HG03442 (cell line): ENCODE results near the gene GULP1.

Experiments
- ATAC-seq: cut with Tn5 transposase; IDR thresholded peaks from one replicate; pipeline ENCODE4 v1.9.1; 2021; ENCODE audit warnings: mild to moderate bottlenecking, moderate library complexity; ENCODE audit not compliant: unreplicated experiment

GULP1 gene

DNA sequence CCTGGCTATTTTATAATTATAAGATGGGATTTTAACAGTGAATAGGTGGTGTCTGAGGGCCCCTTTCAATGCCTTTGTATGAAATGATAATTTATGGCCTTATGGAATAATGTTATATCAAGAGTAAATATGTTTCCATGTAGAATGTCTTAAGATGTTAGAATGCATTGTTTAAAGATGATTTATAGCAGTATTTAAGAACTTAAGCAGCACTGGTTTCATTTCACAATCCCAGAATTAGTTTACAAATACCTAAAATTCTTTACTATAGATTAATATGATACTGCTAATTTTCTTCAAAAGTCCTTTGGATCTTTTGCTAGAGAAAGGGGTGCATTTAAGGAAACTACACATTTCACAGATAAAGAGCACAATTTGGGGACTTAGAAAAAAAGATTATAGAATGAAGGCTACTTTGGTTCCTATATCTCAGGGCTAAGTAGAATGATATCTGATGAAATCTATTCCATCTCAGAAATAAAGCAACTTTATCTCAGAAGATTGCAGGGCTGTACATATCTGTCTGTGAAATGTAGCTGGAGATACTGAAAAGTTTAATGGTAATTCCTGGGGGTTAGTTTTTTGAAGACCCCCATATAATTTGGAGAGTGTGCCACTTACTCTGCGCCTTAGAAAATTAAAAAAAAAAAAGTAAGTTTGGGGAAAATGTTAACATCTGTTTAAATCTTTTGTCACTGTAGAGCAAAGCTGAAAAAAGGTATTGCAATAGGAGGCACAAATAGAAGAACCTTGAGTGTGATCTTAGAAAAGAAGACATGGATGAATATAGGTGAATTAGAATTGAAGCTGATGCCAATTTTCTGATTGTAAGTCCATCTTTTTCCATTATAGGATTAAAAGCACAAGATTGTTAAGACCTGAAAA is 123.4 kb downstream of the GULP1 start:
- no peak for ATAC-seq

DNA sequence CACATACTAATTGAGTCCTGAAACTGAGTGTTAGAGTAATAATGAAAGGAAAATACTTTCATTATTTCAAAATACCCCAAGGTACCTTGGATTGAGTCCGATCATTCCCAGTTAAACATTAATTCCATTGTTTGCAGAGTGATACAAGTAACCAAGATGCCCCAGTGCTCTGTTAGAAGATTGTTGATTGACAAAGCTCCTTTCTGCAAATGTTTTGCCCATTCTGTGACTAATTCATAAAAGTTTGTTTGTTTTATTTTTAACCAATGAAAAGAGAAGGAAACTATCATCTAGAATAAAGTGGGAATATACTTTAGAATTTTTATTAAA is 124.0 kb downstream of the GULP1 start:
- ATAC-seq, result no peak

DNA sequence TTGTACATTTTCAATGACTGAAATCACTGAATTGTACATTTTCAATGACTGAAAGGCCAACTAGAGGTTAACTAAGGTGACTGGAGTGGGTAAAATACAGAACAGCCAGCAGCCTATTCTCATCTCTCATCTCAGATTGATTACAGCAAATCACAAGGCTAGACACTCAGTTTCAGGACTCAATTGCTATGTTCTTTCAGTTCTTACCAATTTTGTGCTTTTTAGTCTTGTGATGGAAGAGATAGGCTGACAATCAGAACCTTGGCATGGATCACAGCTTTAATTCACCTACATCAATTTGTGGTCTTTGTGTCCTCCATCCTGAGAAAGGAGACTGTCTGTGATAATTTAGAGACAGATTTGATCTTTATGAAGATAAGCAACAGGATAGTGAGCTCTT is 124.7 kb downstream of the GULP1 start:
- no peak for ATAC-seq

DNA sequence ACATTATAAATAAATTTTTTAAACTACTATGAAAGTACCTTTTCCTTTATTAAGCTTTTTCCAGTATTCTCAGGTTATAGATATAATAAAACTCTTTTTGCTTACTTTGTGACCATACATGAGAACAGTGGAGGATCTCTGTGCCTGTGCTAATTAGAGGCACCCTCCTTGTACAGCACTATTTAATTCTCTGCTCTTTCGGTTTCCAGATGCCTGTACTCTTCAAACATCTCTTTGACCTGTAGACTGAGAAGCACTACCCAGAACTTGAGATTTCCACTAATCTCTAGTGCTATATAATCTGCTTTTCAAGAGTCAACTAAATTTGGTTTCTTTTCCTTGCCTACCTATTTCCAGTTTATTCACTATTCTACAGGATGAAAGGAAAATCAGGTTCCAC is 131.1 kb downstream of the GULP1 start:
- ATAC-seq, result no peak

DNA sequence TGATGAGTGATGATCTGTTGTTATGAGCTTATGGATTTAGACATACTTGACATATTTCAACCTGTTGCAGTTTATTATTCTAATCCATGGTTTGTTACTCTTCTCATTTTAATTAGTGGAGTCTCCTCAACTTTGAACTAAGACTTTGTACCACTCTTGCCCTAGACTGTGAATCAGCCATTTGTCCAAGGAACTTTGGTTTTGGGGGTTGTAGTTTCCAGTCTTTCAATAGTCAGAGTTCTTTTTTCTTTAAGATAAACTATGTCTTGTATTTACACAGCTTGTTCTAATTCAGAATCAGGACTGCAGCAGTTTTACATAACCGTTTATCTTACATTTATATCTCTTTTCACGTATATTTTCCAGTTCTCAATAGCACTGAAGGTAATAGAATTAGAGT is 133.6 kb downstream of the GULP1 start:
- ATAC-seq, result no peak

DNA sequence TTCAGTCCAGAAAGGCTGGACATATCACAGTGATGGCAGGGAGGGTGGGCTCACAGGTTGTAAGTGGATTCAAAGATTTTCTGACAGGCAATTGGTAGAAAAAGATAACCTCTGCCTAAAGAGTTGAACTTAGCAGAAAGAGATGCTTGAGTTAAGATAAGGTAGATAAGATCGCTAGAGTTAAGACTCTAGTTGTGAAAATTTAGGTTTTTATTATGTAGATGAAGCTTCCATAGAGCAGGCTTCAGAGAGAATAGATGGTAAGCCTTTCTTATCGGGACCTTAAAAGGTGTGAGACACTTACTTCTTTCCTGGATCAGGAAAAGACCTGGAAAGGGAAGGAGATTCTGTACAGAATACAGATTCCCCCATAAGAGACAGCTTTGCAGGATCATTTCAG is 134.4 kb downstream of the GULP1 start:
- ATAC-seq, result no peak

DNA sequence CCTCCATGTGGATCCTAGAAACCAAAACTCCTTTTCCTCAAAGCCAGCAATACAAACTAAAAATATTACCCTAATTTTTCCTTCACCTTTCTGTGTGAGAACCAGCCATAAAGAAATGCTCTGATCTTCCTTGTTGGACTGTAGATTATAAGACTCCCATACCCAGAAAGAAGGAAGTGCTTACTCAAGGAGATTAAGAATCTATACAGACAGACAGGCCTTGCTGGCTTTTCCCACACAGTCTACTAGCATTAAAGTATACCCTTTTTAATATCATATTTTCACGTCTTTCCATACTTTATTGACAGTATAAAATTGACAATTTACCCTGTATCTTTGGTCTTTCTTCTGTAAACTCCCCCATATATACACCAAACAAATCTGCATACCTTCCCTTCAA is 139.0 kb downstream of the GULP1 start:
- no peak for ATAC-seq

DNA sequence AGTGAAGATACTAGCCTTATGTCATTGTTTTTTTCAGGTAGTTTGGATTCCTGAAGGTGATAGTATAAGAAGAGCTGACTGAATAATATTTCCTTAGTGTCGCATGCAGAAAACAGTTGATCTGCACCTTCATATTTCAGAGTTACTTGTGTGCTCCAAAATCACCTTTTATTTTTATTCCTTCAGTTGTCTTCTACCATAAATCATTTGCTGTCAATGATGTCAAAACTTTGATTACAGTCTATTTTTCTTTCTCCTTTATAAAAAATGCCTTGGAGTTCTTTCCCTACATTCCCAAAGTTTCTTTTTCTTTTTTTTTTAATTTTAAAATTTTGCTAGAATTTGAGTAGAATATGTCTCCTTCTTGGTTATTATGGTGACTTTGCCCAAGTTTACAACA is 142.3 kb downstream of the GULP1 start:
- no peak for ATAC-seq

DNA sequence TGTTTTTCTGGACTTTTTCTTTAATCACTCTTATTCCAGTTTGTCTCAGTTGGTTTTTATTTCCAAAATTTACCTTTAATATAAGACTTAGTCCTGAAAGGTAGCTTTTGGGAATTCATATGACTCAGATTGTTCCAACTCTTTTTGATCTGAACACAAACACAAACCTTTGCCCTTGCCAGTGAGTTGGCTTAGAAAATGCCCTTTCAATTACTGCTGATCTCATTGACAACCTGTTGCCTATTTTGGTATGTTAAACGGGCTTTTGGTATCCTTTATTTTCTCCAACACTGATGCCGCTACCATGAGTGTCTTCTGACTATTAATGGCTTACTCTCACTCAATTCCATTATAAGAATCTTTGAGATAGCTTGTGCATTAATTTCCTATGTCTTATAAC is 143.4 kb downstream of the GULP1 start:
- no peak for ATAC-seq

DNA sequence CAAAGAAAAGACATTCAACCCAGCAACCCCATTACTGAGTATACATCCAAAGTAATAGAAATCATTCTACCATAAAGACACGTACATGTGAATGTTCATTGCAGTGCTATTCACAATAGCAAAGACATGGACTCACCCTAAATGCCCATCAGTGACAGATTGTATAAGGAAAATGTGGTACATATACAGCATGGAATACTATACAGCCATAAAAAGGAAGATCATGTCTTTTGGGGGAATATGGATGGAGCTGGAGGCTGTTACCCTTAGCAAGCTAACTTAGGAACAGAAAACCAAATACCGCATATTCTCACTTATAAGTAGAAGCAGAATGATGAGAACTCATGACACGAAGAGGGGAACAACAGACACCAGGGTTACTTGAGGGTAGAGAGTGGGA is 145.9 kb downstream of the GULP1 start:
- no peak for ATAC-seq

DNA sequence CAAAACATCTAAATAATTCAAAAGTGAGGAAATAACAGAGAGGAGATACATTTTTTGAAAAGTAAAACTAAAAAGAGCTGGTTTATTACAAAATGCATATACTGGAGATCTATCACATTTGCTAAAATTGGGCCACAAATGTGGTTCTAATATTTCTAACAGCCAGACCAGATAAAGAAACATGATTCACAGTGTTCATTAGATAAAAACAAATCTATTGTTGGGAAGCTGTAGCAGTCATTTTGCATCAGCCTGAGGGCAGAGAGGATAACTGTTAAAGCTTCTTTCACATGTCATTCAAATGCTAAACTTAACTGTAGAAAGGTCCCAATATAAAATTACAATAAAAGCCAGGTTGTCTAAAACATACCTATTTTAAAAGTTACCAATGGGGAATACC is 148.3 kb downstream of the GULP1 start:
- no peak for ATAC-seq

DNA sequence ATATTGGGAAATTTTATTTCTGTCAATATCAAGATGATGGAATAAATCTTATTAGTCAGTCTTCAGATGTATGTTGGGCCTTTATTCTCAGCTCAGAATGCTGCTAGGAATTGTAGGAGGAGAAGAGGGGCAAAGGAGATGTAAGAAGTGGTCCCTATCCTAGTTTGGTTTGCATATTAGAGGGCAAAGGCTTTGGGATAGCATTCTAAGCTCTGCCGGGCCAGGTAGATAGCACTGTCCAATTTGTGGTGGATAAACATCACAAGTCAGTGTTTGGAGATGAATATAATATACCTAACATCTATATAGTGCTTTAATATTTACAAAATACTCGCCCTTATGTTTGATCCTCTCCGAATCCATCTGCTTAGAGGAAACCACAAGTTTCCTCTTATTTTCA is 149.2 kb downstream of the GULP1 start:
- ATAC-seq, result no peak

DNA sequence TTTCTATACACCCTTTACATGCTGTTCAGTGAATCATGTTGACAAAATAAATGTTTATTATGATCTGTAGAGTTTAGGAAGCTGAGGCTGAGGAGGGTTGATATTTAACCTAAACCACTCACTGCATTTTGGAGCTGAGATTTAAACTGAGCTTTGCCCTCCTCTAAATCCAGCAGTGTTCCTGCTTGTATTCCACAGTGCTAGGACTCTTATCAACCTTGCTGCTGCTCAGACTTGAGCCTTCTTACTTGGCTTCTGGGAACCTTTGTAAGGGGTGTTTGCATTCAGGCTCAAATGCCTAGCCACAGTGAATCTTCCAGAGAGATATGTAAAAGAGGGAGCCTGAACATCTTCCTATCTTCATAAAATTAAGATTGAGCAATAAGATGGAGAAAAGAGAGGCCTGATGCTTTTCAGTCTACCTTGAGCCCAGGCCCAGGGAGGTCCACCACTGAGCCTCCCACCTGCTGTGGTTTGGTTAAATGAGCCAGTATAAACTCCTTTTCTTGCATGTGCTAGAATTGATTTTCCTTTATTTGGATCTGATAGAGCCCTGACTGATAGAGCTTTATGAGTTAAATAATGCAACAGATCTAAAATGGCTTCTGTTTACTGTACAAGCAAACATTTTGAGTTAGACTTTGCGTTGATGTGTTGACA is 149.7 kb downstream of the GULP1 start:
- ATAC-seq, result no peak

DNA sequence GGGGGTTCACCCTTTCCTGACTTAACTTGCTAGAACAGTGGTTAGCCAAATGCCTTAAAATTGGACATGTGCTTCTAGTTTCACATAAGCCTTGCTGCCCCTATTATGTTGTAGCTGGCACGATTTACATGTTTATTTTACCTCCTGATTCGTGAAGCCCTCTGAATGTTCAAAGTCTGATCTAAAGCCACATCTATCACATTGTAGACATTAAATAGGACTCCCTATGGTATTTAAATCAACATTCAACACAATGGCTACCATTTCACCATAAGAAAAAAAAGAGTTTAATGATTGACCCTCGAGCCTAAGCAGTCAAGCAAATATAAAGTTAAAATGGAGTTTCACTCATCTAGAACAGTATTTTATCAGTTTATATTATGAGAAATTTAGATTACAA is 151.5 kb downstream of the GULP1 start:
- no peak for ATAC-seq

DNA sequence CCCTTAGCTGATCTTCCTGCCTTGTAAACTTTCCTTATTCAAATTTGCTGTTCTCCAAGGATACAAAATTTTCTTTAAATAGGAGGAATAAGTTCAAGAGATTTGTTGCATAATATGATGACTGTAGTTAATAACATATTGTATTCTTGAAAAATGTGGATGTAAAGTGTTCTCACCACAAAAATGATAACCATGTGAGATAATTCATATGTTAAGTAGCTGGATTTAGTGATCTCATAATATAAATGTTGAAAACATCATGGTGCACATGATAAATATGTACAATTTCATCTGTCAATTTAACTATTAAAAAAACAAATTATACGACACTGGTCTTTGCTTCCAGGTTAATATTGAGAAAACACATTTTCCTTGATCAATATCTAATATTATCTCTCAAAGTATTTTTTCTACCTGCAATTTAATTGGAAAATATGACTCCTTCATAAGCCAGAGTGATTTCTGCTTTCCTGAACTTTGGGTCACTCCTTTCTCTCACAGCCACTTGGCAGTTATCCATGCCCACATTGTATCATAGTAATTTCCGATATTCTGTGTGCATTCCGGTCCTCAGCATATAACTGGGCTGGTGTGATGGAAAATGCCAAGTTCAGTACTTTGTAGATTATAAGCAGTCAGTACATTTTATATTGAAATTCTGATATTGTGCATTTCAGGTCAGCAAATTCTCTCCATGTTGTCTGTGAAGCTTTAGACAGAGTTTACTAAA is 152.6 kb downstream of the GULP1 start:
- no peak for ATAC-seq

DNA sequence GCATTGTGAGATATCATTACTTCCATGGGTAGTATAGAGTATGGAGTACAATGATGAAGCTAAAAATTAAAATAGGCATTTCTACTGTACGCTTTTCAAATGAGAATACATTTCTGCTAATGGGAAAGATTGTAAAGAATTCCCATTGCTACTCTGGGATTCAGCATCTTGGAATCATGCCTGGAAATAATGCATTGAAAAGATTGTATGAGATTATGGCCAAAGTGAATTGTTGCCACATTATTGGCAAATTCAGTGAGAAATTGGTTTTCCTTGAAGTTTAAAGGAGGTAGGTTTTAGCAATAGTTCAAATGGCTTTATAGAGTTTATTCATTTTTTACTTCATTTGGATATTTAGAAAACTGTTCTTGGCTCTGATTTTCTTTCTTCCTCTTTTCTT is 157.9 kb downstream of the GULP1 start:
- no peak for ATAC-seq

DNA sequence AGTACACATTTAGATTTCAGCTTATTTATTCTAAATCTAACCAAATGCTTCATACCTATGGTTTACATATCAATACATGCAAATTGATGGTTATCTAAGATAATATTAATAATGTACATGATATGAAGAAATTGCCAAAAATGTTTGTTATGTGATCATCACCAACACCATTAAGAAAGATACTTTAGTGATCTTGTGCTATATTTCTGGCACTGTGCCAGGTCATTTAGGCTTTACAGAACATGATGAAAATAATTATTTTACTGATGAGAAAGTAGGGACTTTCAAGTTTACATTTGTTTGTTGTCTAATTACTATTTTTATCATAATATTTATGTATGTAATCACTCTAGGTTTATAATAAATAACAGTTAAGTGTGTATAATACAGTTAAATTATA is 158.3 kb downstream of the GULP1 start:
- ATAC-seq, result no peak

DNA sequence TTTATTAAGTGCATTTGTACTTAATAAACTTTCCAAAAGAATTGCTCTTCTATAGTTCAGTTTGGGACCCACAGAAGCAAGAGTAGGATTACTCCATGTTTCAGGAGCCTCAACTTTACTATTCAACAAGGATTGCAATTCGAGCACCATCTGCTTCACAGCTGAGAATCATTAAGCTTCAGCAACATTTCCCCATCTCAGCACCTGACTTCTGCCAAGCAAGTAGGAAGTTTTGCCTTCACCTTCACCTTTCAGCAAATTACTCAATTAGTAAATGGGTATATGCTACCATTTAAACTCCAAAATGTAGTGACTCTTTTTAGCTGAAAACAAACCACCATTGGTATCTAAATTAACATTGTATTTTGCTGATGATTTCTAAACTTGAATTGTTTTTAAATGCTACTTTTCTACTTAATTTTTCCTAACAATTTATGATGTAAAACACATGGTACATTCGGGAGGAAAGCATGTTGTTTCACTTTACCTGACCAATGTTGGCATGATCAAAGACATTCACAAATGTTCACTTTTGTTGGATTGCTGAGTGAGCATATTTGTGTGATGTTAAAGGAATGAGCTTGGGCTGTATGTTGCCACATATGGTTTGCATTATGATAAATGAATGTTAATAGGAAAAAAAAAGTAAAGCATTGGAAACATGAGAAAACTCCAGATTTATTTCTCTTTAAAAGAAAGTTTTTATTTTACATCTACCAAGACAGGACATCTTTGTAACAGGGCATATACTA is 159.2 kb downstream of the GULP1 start:
- ATAC-seq, result no peak

DNA sequence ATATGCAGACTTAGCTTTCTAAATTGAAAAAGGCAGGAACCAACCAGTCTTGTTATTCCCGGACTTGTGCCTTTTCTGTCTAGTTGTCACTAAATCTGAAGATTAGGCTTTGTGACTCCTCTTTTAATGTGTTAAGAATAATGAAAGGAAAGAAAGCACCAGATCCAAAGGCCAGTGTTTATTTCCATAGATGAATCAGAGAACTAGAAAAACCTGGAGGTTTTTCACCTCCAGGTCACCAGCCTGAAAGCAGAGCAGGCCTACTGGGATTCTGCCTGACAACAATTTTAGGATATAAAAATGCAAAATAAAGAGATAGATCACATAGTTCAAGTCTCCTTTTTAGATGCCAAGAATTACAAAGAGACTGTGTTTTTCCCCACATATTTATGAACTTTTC is 160.4 kb downstream of the GULP1 start:
- ATAC-seq, result no peak

DNA sequence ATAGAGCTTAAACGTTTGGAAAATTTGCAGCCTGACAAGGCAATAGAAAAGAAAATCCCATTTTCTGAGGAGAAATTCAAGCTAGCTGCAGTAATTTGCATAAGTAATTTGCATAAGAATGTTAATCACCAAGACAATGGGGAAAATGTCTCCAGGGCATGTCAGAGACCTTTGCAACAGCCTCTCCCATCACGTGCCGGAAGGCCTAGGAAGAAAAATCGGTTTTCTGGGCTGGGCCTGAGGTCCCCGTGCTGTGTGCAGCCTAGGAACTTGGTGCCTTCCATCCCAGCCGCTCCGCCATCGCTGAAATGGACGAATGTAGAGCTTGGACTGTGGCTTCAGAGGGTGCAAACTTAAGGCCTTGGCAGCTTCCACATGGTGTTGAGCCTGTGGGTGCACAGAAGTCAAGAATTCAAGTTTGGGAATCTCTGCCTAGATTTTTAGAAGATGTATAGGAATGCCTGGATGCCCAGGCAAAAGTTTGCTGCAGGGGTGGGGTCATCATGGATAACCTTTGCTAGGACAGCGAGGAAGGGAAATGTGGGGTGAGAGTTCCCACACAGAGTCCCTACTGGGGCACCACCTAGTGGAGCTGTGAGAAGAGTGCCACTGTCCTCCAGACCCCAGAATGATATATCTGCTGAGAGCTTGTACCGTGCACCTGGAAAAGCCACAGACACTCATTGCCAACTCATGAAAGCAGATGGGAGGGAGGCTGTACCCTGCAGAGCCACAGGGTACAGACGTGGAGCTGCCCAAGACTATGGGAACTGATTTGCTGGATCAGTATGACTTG is 164.6 kb downstream of the GULP1 start:
- ATAC-seq, result no peak

DNA sequence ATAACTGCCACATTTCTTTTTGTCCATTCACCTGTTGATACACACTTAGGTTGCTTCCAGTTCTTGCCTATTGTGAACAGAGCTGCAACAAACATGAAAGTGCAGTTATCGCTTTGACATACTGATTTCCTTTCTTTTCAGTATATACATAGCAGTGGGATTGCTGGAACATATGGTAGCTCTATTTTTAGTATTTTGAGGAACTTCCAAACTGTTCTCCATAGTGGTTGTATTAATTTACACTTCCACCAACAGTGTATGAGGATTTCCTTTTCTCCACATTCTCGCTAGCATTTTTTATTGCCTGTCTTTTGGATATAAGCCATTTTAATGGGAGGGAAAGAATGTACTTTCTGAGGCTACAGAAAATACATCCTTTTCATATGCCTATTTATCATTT is 167.4 kb downstream of the GULP1 start:
- no peak for ATAC-seq
